Heart left ventricle (tissue), 16 donors: ENCODE results near the gene HHAT. TPM values are rescaled to one million over a fixed set of nuclear protein-coding genes. Genes with fewer than 3 reads are reported as not detected.

Source experiments
- ATAC-seq, 4 donors: fragments of 200-7000 bp; cut with Tn5 transposase; one replicate each; pipeline ENCODE4 v1.9.1; 2020 to 2022; ENCODE audit warnings: moderate library complexity in 4 of 4, mild to moderate bottlenecking in 3 of 4, moderate number of reproducible peaks in 1 of 4
- DNase-seq, 5 donors: peaks; one replicate each; pipeline ENCODE4 v3.0.0-alpha.2; 2020
- H3K27ac ChIP-seq, 12 donors: fragments of 200-600 bp; sonication (generic) in 4 of 12; one replicate each; pipeline versions ENCODE4 v1.5.0 to v1.8.0; 2016 to 2022; ENCODE audit warnings: mild to moderate bottlenecking in 2 of 12
- H3K27me3 ChIP-seq, 9 donors: fragments of 200-600 bp; sonication (generic) in 2 of 9; one replicate each; pipeline versions ENCODE4 v1.5.1 to v1.8.0; 2016 to 2022; ENCODE audit warnings: mild to moderate bottlenecking in 3 of 9
- H3K36me3 ChIP-seq, 9 donors: fragments of 200-600 bp; sonication (generic) in 2 of 9; one replicate each; pipeline versions ENCODE4 v1.5.0 to v1.8.0; 2018 to 2022; ENCODE audit warnings: mild to moderate bottlenecking in 2 of 9
- H3K4me1 ChIP-seq, 12 donors: fragments of 200-600 bp; sonication (generic) in 4 of 12; one replicate each; pipeline versions ENCODE4 v1.5.0 to v1.8.0; 2016 to 2022; ENCODE audit warnings: mild to moderate bottlenecking in 3 of 12
- H3K4me3 ChIP-seq, 12 donors: fragments of 200-600 bp; sonication (generic) in 4 of 12; one replicate each; pipeline versions ENCODE4 v1.5.0 to v1.8.0; 2017 to 2022; ENCODE audit warnings: mild to moderate bottlenecking in 9 of 12, moderate library complexity in 4 of 12
- H3K9me3 ChIP-seq, 12 donors: fragments of 200-600 bp; sonication (generic) in 4 of 12; one replicate each; pipeline versions ENCODE4 v1.5.0 to v1.8.0; 2016 to 2022; ENCODE audit warnings: mild to moderate bottlenecking in 1 of 12
- CTCF ChIP-seq, 12 donors: fragments of 200-600 bp; sonication (generic) in 4 of 12; IDR thresholded peaks; one replicate each; pipeline versions ENCODE4 v1.5.0 to v1.8.0; 2018 to 2022; ENCODE audit warnings: antibody characterized with exemption in 12 of 12, mild to moderate bottlenecking in 5 of 12
- POLR2A ChIP-seq, 2 donors: fragments of 450-650 bp; IDR thresholded peaks; one replicate each; pipeline ENCODE4 v1.6.1; 2017; ENCODE audit warnings: antibody characterized with exemption in 2 of 2, mild to moderate bottlenecking in 2 of 2, moderate library complexity in 2 of 2
- WGBS, 4 donors: extraction: QIAGEN DNeasy Blood & Tissue Kit in 2 of 4; methylation state at CpG; one replicate each; pipeline versions ENCODE4 v1.1.5 to v1.1.7; 2013 to 2018; 5-methylcytosine and 5-hydroxymethylcytosine counted together
- intact Hi-C, 10 donors: fragments of 100-400 bp; cut with DNase I; formaldehyde crosslinking; loops; one replicate each; pipeline versions ENCODE4 v1.11.1 to v1.14.2; 2022
- polyA plus RNA-seq, 2 donors: library from polyadenylated mRNA; stranded (reverse); fragments of 200-250 nt; gene quantifications; one replicate each; pipeline ENCODE4 v1.2.3, GENCODE V29; 2013
- total RNA-seq, 9 donors: library from RNA; depleted of rRNA in 2 of 9; stranded (reverse); fragments of >200 nt in 2 of 9; fragmentation: NEBNext Ultra II Directional in 3 of 9; extraction: Animal tissue kit (Norgen Biotek cat#: 25700) in 3 of 9; gene quantifications; one replicate each; pipeline versions ENCODE4 v1.1.0 to v1.2.4, GENCODE V29; 2016 to 2023
- donor health status: ischemic (EF 13 %, LVEDD 7.1; RV severe dilation, severe dysfunction).
- donor health status: healthy with polysubstance abuse.
- donor health status: DM: no; HTN: yes; CAD: no.
- donor health status: DM: no; HTN: no; CAD: no.
- donor health status: ischemic (EF 25% LVEDD 6.9; RV normal size, moderate dysfunction).
- donor health status: ischemic (EF 25% LVEDD 5.7; RV mildly dilated, moderate dysfunction).
- donor health status: healthy.
- donor health status: DM: yes; HTN: yes; CAD: no.
- donor health status: ischemic (EF 35%, LVEDD 5.7; RV mildly dilated, moderate dysfunction).
- donor health status: nonischemic (EF 11% LVEDD 7.7; RV severe dilation, severe dysfunction).
- donor health status: DM: yes; HTN: yes; CAD: no.
- donor health status: PGD.
- donor health status: ischemic (EF 29% LVEDD 5.4; RV normal size, mild dysfunction).
- donor health status: nonischemic (EF 23%, LVEDD 6.1; RV moderate dilation, normal function).

The HHAT gene
- total and polyA plus RNA-seq, 11 donors = 0.98 to 4.7 (median 2.8) TPM

- Histone ChIP-seq H3K36me3 (no peaks in the 10 kb centered on the region), H3K27ac (no peak overlapping the region), H3K4me3 (no peak overlapping the region), H3K9me3 (peaks cover 0 to 24% (median 0%) of the 10 kb centered on the region in 12 donors), H3K27me3 (no peaks in the 10 kb centered on the region), H3K4me1 (peaks cover 0 to 3% (median 0%) of the 10 kb centered on the region in 12 donors)
- intact Hi-C loops = loop anchor here in 6 of 10 donors (10.0 kb wide), 4 partner anchors 134 to 366 kb away; no protein-coding TSS in a partner anchor
- no peak for ATAC-seq
- WGBS, 4 donors = 88 to 96% (median 95%) methylated on average over 3 of the region's 3 CpGs
- no peak for TF ChIP-seq CTCF (IDR thresholded peaks at IDR 0.05)
- DNase-seq = no peak
Observed at GRCh38 chr1:210588946-210589345, 260.2 kb downstream of the HHAT start.

- H3K27me3 ChIP-seq = no peaks in the 10 kb centered on the region
- no peak for DNase-seq
- H3K36me3 ChIP-seq = no peaks in the 10 kb centered on the region
- H3K9me3 ChIP-seq = peaks cover 0 to 24% (median 0%) of the 10 kb centered on the region in 12 donors
- ATAC-seq = no peak
- no peak overlapping the region for H3K27ac ChIP-seq
- WGBS, 4 donors = 95 to 100% (median 99%) methylated on average over 1 of the region's 1 CpG
- peaks cover 0 to 3% (median 0%) of the 10 kb centered on the region in 12 donors for H3K4me1 ChIP-seq
- no peak for TF ChIP-seq POLR2A (IDR thresholded peaks at IDR 0.05)
- TF ChIP-seq CTCF (IDR thresholded peaks at IDR 0.05) = no peak
- intact Hi-C loops = no loop called here
- no peak overlapping the region for H3K4me3 ChIP-seq
Observed at GRCh38 chr1:210591214-210591613, 262.5 kb downstream of the HHAT start.

GRCh38 chr1:210594605-210595004, 265.9 kb downstream of the HHAT start:
- Histone ChIP-seq H3K4me1 (peaks cover 0 to 16% (median 0%) of the 10 kb centered on the region in 12 donors), H3K27me3 (no peaks in the 10 kb centered on the region), H3K36me3 (no peaks in the 10 kb centered on the region), H3K9me3 (peaks cover 0 to 24% (median 0%) of the 10 kb centered on the region in 12 donors), H3K4me3 (no peak overlapping the region), H3K27ac (no peak overlapping the region)
- intact Hi-C loops = no loop called here
- TF ChIP-seq POLR2A (IDR thresholded peaks at IDR 0.05) (no peak), CTCF (IDR thresholded peaks at IDR 0.05) (no peak)
- DNase-seq (no peak), ATAC-seq (no peak)
- WGBS, 4 donors = 47 to 67% (median 57%) methylated on average over 3 of the region's 3 CpGs

- no peaks in the 10 kb centered on the region for H3K36me3 ChIP-seq
- intact Hi-C loops = no loop called here
- peaks cover 0 to 16% (median 0%) of the 10 kb centered on the region in 12 donors for H3K4me1 ChIP-seq
- H3K27me3 ChIP-seq = no peaks in the 10 kb centered on the region
- 87 to 92% (median 89%) methylated on average over 2 of the region's 2 CpGs for WGBS, 4 donors
- peaks cover 0 to 11% (median 0%) of the 10 kb centered on the region in 12 donors for H3K9me3 ChIP-seq
- no peak for TF ChIP-seq CTCF (IDR thresholded peaks at IDR 0.05)
- no peak for TF ChIP-seq POLR2A (IDR thresholded peaks at IDR 0.05)
- DNase-seq (no peak), ATAC-seq (no peak)
- H3K4me3 ChIP-seq = no peak overlapping the region
- no peak overlapping the region for H3K27ac ChIP-seq
Observed at GRCh38 chr1:210596641-210597040, 267.9 kb downstream of the HHAT start.
